ENCODE results near the gene EYA2. TPM values are rescaled to one million over a fixed set of nuclear protein-coding genes. Genes with fewer than 3 reads are reported as not detected.
A peak's percentile ranks its signal among the peaks of the same experiment; 100 is the strongest.

EYA2 gene
- total and polyA plus RNA-seq, 7 donors: 1.2 to 11.8 (median 3.3) TPM

DNA sequence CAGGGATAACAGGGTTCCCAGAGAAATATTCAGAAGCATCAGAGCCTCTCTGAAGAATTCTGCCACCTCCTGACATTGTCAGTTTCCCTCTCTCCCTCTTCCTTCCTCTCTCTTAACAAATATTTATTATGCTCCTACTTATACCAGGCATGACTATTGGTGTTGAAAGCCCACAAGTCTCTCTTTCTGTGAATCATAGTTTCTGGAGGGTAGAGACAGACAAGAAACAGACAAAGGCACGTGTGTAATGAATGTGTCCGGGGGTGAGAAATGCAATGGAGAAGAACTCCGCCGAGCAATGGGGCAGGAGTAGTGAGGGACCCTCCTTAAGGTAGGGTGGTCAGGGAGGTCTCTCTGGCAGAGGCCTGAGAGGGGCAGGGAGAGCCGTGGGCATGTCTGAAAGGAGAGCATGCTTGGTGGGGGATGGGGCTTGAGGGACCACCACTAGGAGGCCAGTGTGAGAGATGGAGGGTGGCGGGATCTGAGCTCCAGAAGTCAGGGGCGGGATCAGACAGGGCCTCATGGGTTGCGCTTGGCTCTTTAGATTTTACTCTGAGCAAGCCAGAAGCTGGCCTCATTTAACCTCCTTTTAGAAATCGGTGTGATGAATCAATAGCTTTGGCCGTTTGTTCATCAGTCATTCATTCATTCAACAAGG is 57.3 kb downstream of the EYA2 start:
- intact Hi-C loops (cut with DNase I): no loop called here
- TF ChIP-seq, protein P1, sequence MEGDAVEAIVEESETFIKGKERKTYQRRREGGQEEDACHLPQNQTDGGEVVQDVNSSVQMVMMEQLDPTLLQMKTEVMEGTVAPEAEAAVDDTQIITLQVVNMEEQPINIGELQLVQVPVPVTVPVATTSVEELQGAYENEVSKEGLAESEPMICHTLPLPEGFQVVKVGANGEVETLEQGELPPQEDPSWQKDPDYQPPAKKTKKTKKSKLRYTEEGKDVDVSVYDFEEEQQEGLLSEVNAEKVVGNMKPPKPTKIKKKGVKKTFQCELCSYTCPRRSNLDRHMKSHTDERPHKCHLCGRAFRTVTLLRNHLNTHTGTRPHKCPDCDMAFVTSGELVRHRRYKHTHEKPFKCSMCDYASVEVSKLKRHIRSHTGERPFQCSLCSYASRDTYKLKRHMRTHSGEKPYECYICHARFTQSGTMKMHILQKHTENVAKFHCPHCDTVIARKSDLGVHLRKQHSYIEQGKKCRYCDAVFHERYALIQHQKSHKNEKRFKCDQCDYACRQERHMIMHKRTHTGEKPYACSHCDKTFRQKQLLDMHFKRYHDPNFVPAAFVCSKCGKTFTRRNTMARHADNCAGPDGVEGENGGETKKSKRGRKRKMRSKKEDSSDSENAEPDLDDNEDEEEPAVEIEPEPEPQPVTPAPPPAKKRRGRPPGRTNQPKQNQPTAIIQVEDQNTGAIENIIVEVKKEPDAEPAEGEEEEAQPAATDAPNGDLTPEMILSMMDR (IDR thresholded peaks at IDR 0.05): no peak
- TF ChIP-seq POLR2AphosphoS5 (IDR thresholded peaks at IDR 0.05) (no peak), POLR2A (IDR thresholded peaks at IDR 0.05) (no peak), EP300 (IDR thresholded peaks at IDR 0.05) (no peak)
- Histone ChIP-seq H3K4me3 (no peak overlapping the region), H3K9me3 (no peaks in the 10 kb centered on the region), H3K27me3 (no peaks in the 10 kb centered on the region), H3K27ac (no peak overlapping the region), H3K36me3 (no peaks in the 10 kb centered on the region), H3K4me1 (no peaks in the 10 kb centered on the region)
- WGBS, 2 donors: 79 to 83% methylated on average over 10 of the region's 10 CpGs
- DNase-seq: peak; percentile 34

DNA sequence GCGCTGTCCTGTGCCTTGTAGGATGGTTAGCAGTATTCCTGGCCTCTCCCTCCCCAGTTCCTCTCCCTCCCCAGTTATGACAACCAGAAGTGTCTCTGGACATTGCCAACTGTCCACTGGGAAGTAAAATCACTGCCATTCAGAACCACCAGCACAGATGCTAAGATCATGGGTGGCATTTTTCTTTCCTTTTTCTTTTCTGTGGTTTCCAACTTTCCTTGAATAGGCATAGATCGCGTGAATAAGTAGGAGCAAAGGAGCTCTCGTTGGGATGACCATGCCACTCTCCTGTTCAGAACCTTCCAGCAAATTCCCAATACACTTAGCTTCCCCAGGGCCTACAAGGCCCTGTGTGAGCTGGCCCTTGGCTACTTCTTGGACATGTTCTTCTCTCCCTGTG is 59.0 kb downstream of the EYA2 start:
- no peak for TF ChIP-seq POLR2A (IDR thresholded peaks at IDR 0.05)
- no peak for TF ChIP-seq EP300 (IDR thresholded peaks at IDR 0.05)
- TF ChIP-seq, protein P1 (IDR thresholded peaks at IDR 0.05): no peak
- no peak for TF ChIP-seq POLR2AphosphoS5 (IDR thresholded peaks at IDR 0.05)
- Histone ChIP-seq H3K4me1 (no peaks in the 10 kb centered on the region), H3K4me3 (no peak overlapping the region), H3K9me3 (no peaks in the 10 kb centered on the region), H3K27ac (no peak overlapping the region), H3K27me3 (no peaks in the 10 kb centered on the region), H3K36me3 (no peaks in the 10 kb centered on the region)
- WGBS, 2 donors: 95 to 97% methylated on average over 4 of the region's 4 CpGs
- peak; percentile 13 for DNase-seq
- intact Hi-C loops (cut with DNase I): no loop called here

DNA sequence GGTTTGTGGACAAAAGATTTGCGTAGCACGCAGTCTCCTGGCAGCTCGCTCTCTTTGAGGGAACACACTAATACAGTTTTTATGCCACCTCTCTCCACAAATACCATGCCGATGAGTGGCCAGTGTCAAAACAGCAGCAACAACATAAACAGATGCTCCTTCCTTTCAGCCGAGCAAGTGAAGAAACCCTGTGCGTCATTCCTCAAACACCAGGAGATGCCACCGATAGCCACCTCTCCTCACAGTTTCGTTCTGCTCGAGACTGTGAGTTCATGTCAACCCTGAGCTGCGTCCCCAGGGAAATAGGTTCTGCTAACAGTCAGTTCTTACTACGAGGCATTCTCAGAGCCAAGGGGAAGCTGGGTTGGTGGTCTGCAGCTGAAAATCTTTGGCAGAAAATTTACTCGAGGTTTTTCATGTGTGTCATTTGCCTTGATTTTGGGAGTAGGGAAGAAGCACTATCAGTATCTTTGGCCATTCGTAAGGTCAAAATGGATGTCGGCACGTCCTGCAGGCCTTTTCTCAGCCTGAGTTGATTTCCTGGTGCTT is 59.9 kb downstream of the EYA2 start:
- Histone ChIP-seq H3K4me3 (no peak overlapping the region), H3K9me3 (no peaks in the 10 kb centered on the region), H3K27me3 (no peaks in the 10 kb centered on the region), H3K27ac (no peak overlapping the region), H3K4me1 (no peaks in the 10 kb centered on the region), H3K36me3 (no peaks in the 10 kb centered on the region)
- peak; percentile 32 for DNase-seq
- intact Hi-C loops (cut with DNase I): no loop called here
- 75 to 85% methylated on average over 15 of the region's 15 CpGs for WGBS, 2 donors
- TF ChIP-seq EP300 (IDR thresholded peaks at IDR 0.05): no peak
- TF ChIP-seq POLR2AphosphoS5 (IDR thresholded peaks at IDR 0.05): no peak
- no peak for TF ChIP-seq POLR2A (IDR thresholded peaks at IDR 0.05)
- TF ChIP-seq, protein P1 (IDR thresholded peaks at IDR 0.05): no peak

DNA sequence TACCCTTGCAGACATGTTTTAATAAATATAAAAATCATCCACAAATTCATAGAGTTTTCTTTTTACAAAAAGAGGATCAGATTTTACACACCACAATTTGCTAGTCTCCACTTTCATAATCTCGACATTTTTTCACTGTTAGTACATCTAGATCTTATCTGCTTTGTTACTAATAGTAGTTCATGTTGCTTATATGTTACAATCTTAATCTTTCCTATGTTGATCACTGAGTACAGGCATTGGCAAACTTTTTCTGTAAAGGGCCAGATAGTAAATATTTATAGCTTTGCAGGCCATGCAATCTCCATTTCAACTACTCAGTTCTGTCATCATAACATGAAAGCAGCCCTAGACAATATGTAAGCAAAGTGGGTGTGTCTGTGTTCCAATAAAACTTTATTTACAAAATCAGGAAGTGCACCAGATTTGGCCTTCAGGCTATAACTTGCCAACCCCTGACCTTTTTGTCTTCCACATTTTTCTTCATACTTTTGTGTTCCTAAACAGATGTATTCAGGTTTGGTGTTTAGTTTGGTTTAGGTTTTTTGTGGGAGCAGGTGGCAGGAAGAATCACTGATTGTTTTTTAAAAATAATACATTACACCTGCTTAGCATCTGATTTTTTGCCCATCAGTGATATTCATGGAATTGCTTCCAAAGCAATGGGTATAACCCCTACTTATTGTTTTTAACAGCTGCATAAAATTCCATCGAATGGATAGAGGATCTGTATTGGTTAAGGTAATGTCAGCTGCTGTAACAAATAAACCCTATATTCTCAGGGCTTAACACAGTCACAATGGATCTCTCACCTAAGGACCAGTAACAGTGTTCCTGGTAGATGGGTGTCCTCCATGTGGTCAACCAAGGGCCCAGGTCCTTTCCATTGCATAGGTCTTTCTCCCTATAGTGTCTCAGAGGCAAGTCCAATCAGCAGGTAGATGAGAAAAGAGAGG is 61.2 kb downstream of the EYA2 start:
- no peaks in the 10 kb centered on the region for H3K36me3 ChIP-seq
- DNase-seq: no peak
- H3K9me3 ChIP-seq: no peaks in the 10 kb centered on the region
- H3K4me1 ChIP-seq: no peaks in the 10 kb centered on the region
- H3K27ac ChIP-seq: no peak overlapping the region
- intact Hi-C loops (cut with DNase I): no loop called here
- H3K4me3 ChIP-seq: no peak overlapping the region
- 81 to 90% methylated on average over 2 of the region's 2 CpGs for WGBS, 2 donors
- no peak for TF ChIP-seq POLR2AphosphoS5 (IDR thresholded peaks at IDR 0.05)
- TF ChIP-seq, protein P1 (IDR thresholded peaks at IDR 0.05): no peak
- TF ChIP-seq EP300 (IDR thresholded peaks at IDR 0.05): no peak
- TF ChIP-seq POLR2A (IDR thresholded peaks at IDR 0.05): no peak
- H3K27me3 ChIP-seq: no peaks in the 10 kb centered on the region

All from sigmoid colon (tissue), 7 donors.